MCF 10A (cell line): ENCODE data around the gene CNOT10. TPM values are rescaled to one million over a fixed set of nuclear protein-coding genes. Genes with fewer than 3 reads are reported as not detected.

ENCODE experiments used
- BruUV-seq: library from RNA; stranded (reverse); fragments of 400-500 nt; replicated peaks from 2 replicates; lab custom pipeline; 2021; lab: Mats Ljungman, UMichigan
- CTCF ChIA-PET: fragments of 300-600 bp; sonication (Branson Sonifier 250); formaldehyde crosslinking; extraction: SDS; loops from one replicate; lab custom pipeline; 2021; ENCODE audit warnings: antibody characterized with exemption, inconsistent platforms; lab: Yijun Ruan, JAX
- POLR2A ChIA-PET: fragments of 300-600, 350-650 bp; sonication (Branson Sonifier 250); formaldehyde crosslinking; extraction: SDS; loops from one replicate; lab custom pipeline; 2020; ENCODE audit warnings: antibody characterized with exemption, inconsistent platforms; lab: Yijun Ruan, JAX
- DNase-seq: peaks from one replicate; pipeline ENCODE4 v3.0.0-alpha.2; 2018; ENCODE audit not compliant: unreplicated experiment
- H3K27ac Mint-ChIP-seq: one replicate; pipeline ENCODE4 v1.8.0; 2022; ENCODE audit warnings: mild to moderate bottlenecking, low read depth, mixed read lengths; ENCODE audit not compliant: unreplicated experiment
- H3K27me3 Mint-ChIP-seq: one replicate; pipeline ENCODE4 v1.8.0; 2022; ENCODE audit warnings: mixed read lengths; ENCODE audit not compliant: insufficient read depth, unreplicated experiment
- H3K36me3 Mint-ChIP-seq: one replicate; pipeline ENCODE4 v1.8.0; 2022; ENCODE audit warnings: mild to moderate bottlenecking, moderate library complexity, mixed read lengths; ENCODE audit not compliant: insufficient read depth, unreplicated experiment
- H3K4me1 Mint-ChIP-seq: one replicate; pipeline ENCODE4 v1.8.0; 2022; ENCODE audit warnings: mixed read lengths; ENCODE audit not compliant: insufficient read depth, unreplicated experiment
- H3K4me3 Mint-ChIP-seq: one replicate; pipeline ENCODE4 v1.8.0; 2022; ENCODE audit warnings: mild to moderate bottlenecking, moderate library complexity, mixed read lengths; ENCODE audit not compliant: unreplicated experiment
- H3K9me3 Mint-ChIP-seq: one replicate; pipeline ENCODE4 v1.8.0; 2022; ENCODE audit warnings: mixed read lengths; ENCODE audit not compliant: unreplicated experiment
- intact Hi-C: fragments of 100-400 bp; cut with micrococcal nuclease; formaldehyde crosslinking; loops from 2 replicates; pipeline ENCODE4 v1.14.1; 2022
- total RNA-seq: library from RNA; stranded (reverse); gene quantifications from 2 replicates; pipeline ENCODE4 v1.2.3, GENCODE V29; 2022
- TF ChIP-seq, protein P1 (sequence below): fragments of 200-600 bp; IDR thresholded peaks from one replicate; pipeline ENCODE4 v1.8.0; 2022; ENCODE audit warnings: antibody characterized with exemption, mild to moderate bottlenecking; ENCODE audit not compliant: unreplicated experiment

Gene CNOT10
- total RNA-seq, 1 experiment from 2014 or later = 53.1 TPM

DNA sequence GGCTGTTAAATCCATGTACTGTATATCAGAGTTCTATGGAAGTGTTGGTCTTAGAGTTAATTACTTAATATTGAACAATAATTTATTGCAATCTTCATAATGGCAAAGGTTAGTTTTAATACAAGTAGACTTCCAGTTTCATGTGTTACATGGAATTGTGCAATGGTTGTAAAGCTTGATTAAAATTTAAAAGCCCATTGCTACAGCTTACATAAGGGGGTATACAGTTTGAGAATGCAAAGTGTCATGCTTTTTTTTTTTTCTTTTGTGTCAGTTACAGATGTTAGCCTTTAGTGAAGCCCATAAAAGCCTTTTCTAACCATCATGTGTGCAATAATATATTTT, 22.0 kb downstream of the CNOT10 start:
- intact Hi-C loops = no loop called here
- ChIA-PET CTCF (no interaction called here), POLR2A (interaction anchor here (0.7 to 0.8 kb wide), 2 partner anchors 9 to 17 kb away, joined by 3 read pairs; no protein-coding TSS in a partner anchor)
- H3K4me3 Mint-ChIP-seq = no peak overlapping the region
- TF ChIP-seq, protein P1, sequence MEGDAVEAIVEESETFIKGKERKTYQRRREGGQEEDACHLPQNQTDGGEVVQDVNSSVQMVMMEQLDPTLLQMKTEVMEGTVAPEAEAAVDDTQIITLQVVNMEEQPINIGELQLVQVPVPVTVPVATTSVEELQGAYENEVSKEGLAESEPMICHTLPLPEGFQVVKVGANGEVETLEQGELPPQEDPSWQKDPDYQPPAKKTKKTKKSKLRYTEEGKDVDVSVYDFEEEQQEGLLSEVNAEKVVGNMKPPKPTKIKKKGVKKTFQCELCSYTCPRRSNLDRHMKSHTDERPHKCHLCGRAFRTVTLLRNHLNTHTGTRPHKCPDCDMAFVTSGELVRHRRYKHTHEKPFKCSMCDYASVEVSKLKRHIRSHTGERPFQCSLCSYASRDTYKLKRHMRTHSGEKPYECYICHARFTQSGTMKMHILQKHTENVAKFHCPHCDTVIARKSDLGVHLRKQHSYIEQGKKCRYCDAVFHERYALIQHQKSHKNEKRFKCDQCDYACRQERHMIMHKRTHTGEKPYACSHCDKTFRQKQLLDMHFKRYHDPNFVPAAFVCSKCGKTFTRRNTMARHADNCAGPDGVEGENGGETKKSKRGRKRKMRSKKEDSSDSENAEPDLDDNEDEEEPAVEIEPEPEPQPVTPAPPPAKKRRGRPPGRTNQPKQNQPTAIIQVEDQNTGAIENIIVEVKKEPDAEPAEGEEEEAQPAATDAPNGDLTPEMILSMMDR = no peak
- BruUV-seq = no TSS peak
- peaks cover 10% of the 10 kb centered on the region for H3K4me1 Mint-ChIP-seq
- peaks cover 9% of the 10 kb centered on the region for H3K36me3 Mint-ChIP-seq
- H3K27me3 Mint-ChIP-seq = no peaks in the 10 kb centered on the region
- no peaks in the 10 kb centered on the region for H3K9me3 Mint-ChIP-seq
- no peak for DNase-seq
- H3K27ac Mint-ChIP-seq = no peak overlapping the region

DNA sequence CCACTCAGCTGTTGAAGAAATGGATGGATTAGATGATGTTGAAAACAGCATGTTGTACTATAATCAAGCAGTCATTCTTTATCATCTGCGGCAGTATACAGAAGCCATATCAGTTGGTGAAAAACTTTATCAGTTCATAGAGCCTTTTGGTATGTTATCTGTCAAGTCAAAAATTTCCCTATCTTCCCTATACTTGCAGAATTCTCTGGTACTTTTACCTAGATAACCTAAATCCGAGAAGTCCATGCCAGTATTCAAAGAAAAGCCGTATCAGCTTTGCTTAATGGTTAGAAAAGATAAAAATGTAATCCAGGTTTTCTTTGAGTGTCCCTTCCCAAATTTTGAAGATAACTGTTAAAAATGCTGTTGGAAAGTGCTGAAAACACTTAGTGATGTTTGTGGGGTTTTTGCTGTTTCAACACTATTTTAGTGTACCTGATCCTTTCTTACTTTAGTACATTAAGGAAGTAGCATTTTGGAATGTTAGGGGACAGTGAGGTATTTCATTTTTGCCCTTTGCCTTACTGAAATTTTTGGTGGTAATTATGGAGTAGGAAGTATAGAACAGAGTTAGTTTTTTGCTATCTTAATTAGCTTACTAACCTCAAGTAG, 23.8 kb downstream of the CNOT10 start:
- H3K27me3 Mint-ChIP-seq = no peaks in the 10 kb centered on the region
- peaks cover 16% of the 10 kb centered on the region for H3K36me3 Mint-ChIP-seq
- ChIA-PET CTCF (interaction anchor here (0.9 kb wide), 1 partner anchor 523 kb away, joined by 3 read pairs; no protein-coding TSS in a partner anchor), POLR2A (interaction anchor here (0.6 to 1.3 kb wide), 3 partner anchors 27 to 732 kb away, joined by 3 to 4 read pairs (median 3); no protein-coding TSS in a partner anchor)
- no peaks in the 10 kb centered on the region for H3K9me3 Mint-ChIP-seq
- H3K27ac Mint-ChIP-seq = no peak overlapping the region
- no peak for DNase-seq
- TF ChIP-seq, protein P1 = no peak
- BruUV-seq = no TSS peak
- no peak overlapping the region for H3K4me3 Mint-ChIP-seq
- intact Hi-C loops = no loop called here
- H3K4me1 Mint-ChIP-seq = peaks cover 5% of the 10 kb centered on the region

GRCh38 chr3:32709346-32709745, 24.4 kb downstream of the CNOT10 start:
- Mint-ChIP-seq H3K9me3 (no peaks in the 10 kb centered on the region), H3K36me3 (peaks cover 21% of the 10 kb centered on the region), H3K4me1 (peaks cover 5% of the 10 kb centered on the region), H3K4me3 (no peak overlapping the region), H3K27me3 (no peaks in the 10 kb centered on the region), H3K27ac (no peak overlapping the region)
- intact Hi-C loops = no loop called here
- ChIA-PET CTCF (interaction anchor here (0.9 kb wide), 1 partner anchor 523 kb away, joined by 3 read pairs; no protein-coding TSS in a partner anchor), POLR2A (interaction anchor here (1.3 kb wide), 1 partner anchor 27 kb away, joined by 4 read pairs; no protein-coding TSS in a partner anchor)
- TF ChIP-seq, protein P1 = no peak
- no TSS peak for BruUV-seq
- DNase-seq = no peak

GRCh38 chr3:32712506-32713055, 27.6 kb downstream of the CNOT10 start:
- ChIA-PET CTCF (interaction anchor here (1.4 kb wide), 1 partner anchor 15 kb away, joined by 3 read pairs; no protein-coding TSS in a partner anchor), POLR2A (no interaction called here)
- intact Hi-C loops = no loop called here
- Mint-ChIP-seq H3K9me3 (no peaks in the 10 kb centered on the region), H3K4me3 (no peak overlapping the region), H3K4me1 (no peaks in the 10 kb centered on the region), H3K36me3 (peaks cover 36% of the 10 kb centered on the region), H3K27me3 (no peaks in the 10 kb centered on the region), H3K27ac (no peak overlapping the region)
- no peak for DNase-seq
- no TSS peak for BruUV-seq
- TF ChIP-seq, protein P1 = no peak
